Activated naive CD4-positive, alpha-beta T cell treated with anti-CD3 and anti-CD28 coated beads, Interleukin-2, amount 50 U/mL, for 72 hours (primary cell): ENCODE measurements around the gene CELA2B. TPM values are rescaled to one million over a fixed set of nuclear protein-coding genes. Genes with fewer than 3 reads are reported as not detected.
A peak's percentile ranks its signal among the peaks of the same experiment; 100 is the strongest.
"Not testable (repeated sequence)": the region's sequence is repeated elsewhere in the genome, so short reads cannot be mapped to it uniquely, and the experiment has no call there.

ENCODE experiments used
- ATAC-seq, 2 donors: fragments of 150-1000 bp; cut with Tn5 transposase; 2 replicates each; pipeline ENCODE4 v1.10.0; 2021; ENCODE audit warnings: mild to moderate bottlenecking in 2 of 2, moderate library complexity in 2 of 2
- DNase-seq, 2 donors: peaks; one replicate each; pipeline ENCODE4 v3.0.0; 2021 to 2022; ENCODE audit warnings: low spot score in 2 of 2
- H3K27ac Mint-ChIP-seq, 2 donors: one replicate each; pipeline ENCODE4 v1.8.0; 2022; ENCODE audit warnings: mild to moderate bottlenecking in 2 of 2, mixed read lengths in 2 of 2
- H3K36me3 Mint-ChIP-seq, 2 donors: one replicate each; pipeline ENCODE4 v1.8.0; 2022; ENCODE audit warnings: mixed read lengths in 2 of 2
- H3K9me3 Mint-ChIP-seq, 2 donors: one replicate each; pipeline ENCODE4 v1.8.0; 2022; ENCODE audit warnings: mixed read lengths in 2 of 2
- total RNA-seq, 2 donors: library from RNA; stranded (reverse); gene quantifications; one replicate each; pipeline ENCODE4 v1.2.3, GENCODE V29; 2022

CELA2B gene
- total RNA-seq, 2 donors from 2014 or later: not detected

- not testable (repeated sequence) for DNase-seq, H3K36me3 Mint-ChIP-seq, H3K27ac Mint-ChIP-seq, H3K9me3 Mint-ChIP-seq, ATAC-seq
Observed at GRCh38 chr1:15482455-15482854, 6.6 kb downstream of the CELA2B start.

GRCh38 chr1:15482983-15483543 is 7.2 kb downstream of the CELA2B start:
- H3K36me3 Mint-ChIP-seq, H3K9me3 Mint-ChIP-seq, H3K27ac Mint-ChIP-seq, DNase-seq, ATAC-seq: not testable (repeated sequence)

GRCh38 chr1:15483971-15484370 is 8.1 kb downstream of the CELA2B start:
- no peak for ATAC-seq
- Mint-ChIP-seq H3K9me3 (no peaks in the 10 kb centered on the region), H3K27ac (peak overlapping the region in 1 of 2 donors; percentile 29), H3K36me3 (peaks cover 0 to 1% of the 10 kb centered on the region in 2 donors)
- DNase-seq: no peak

GRCh38 chr1:15484443-15484842 is 8.5 kb downstream of the CELA2B start:
- H3K27ac Mint-ChIP-seq, H3K36me3 Mint-ChIP-seq: not testable (repeated sequence)

GRCh38 chr1:15485636-15486035 is 9.7 kb downstream of the CELA2B start:
- H3K9me3 Mint-ChIP-seq: no peaks in the 10 kb centered on the region
- peaks cover 0 to 9% of the 10 kb centered on the region in 2 donors for H3K36me3 Mint-ChIP-seq
- ATAC-seq (no peak), DNase-seq (no peak)
- no peak overlapping the region for H3K27ac Mint-ChIP-seq

More at GRCh38 chr1:15484443-15484842, 8.5 kb downstream of the CELA2B start:
- ATAC-seq, H3K9me3 Mint-ChIP-seq, DNase-seq: not testable (repeated sequence)

GRCh38 chr1:15486844-15487610 is 11.1 kb downstream of the CELA2B start:
- not testable (repeated sequence) for H3K27ac Mint-ChIP-seq, DNase-seq, H3K36me3 Mint-ChIP-seq, ATAC-seq, H3K9me3 Mint-ChIP-seq

GRCh38 chr1:15488371-15488770 is 12.5 kb downstream of the CELA2B start:
- ATAC-seq: no peak
- no peaks in the 10 kb centered on the region for H3K9me3 Mint-ChIP-seq

GRCh38 chr1:15489052-15489736 is 13.3 kb downstream of the CELA2B start:
- no peak for ATAC-seq
- Mint-ChIP-seq H3K9me3 (no peaks in the 10 kb centered on the region), H3K27ac (peak overlapping the region in 1 of 2 donors; percentile 50), H3K36me3 (peaks cover 0 to 9% of the 10 kb centered on the region in 2 donors)
- no peak for DNase-seq

More at GRCh38 chr1:15488371-15488770, 12.5 kb downstream of the CELA2B start:
- Mint-ChIP-seq H3K36me3 (peaks cover 0 to 9% of the 10 kb centered on the region in 2 donors), H3K27ac (no peak overlapping the region)
- DNase-seq: no peak

- peak; percentile 72 to 73 for ATAC-seq
Observed at GRCh38 chr1:15491010-15491409, 15.1 kb downstream of the CELA2B start.

GRCh38 chr1:15492596-15492995 is 16.7 kb downstream of the CELA2B start:
- peaks cover 0 to 13% of the 10 kb centered on the region in 2 donors for H3K36me3 Mint-ChIP-seq
- no peaks in the 10 kb centered on the region for H3K9me3 Mint-ChIP-seq
- ATAC-seq: no peak

More at GRCh38 chr1:15491010-15491409, 15.1 kb downstream of the CELA2B start:
- not testable (repeated sequence) for H3K9me3 Mint-ChIP-seq, H3K27ac Mint-ChIP-seq, DNase-seq
- H3K36me3 Mint-ChIP-seq: peaks cover 0 to 13% of the 10 kb centered on the region in 2 donors

GRCh38 chr1:15493869-15494390 is 18.0 kb downstream of the CELA2B start:
- no peak overlapping the region for H3K27ac Mint-ChIP-seq
- H3K9me3 Mint-ChIP-seq: no peaks in the 10 kb centered on the region
- H3K36me3 Mint-ChIP-seq: peaks cover 0 to 12% of the 10 kb centered on the region in 2 donors
- DNase-seq (no peak), ATAC-seq (no peak)

More at GRCh38 chr1:15492596-15492995, 16.7 kb downstream of the CELA2B start:
- no peak overlapping the region for H3K27ac Mint-ChIP-seq
- DNase-seq: no peak

GRCh38 chr1:15500184-15501178 is 24.6 kb downstream of the CELA2B start:
- Mint-ChIP-seq H3K36me3 (no peaks in the 10 kb centered on the region), H3K9me3 (no peaks in the 10 kb centered on the region), H3K27ac (no peak overlapping the region)
- no peak for ATAC-seq
- no peak for DNase-seq

GRCh38 chr1:15501208-15502032 is 25.5 kb downstream of the CELA2B start:
- no peaks in the 10 kb centered on the region for H3K36me3 Mint-ChIP-seq
- ATAC-seq (peak; percentile 49 to 66), DNase-seq (peak in 1 of 2 donors; percentile 73)
- H3K9me3 Mint-ChIP-seq: no peaks in the 10 kb centered on the region
- peak overlapping the region; percentile 58 to 79 for H3K27ac Mint-ChIP-seq

- Mint-ChIP-seq H3K36me3 (no peaks in the 10 kb centered on the region), H3K9me3 (no peaks in the 10 kb centered on the region), H3K27ac (no peak overlapping the region)
- no peak for DNase-seq
- no peak for ATAC-seq
Observed at GRCh38 chr1:15504436-15504835, 28.5 kb downstream of the CELA2B start.

GRCh38 chr1:15506831-15507230 is 30.9 kb downstream of the CELA2B start:
- H3K27ac Mint-ChIP-seq: no peak overlapping the region

More at GRCh38 chr1:15506831-15507230, 30.9 kb downstream of the CELA2B start:
- DNase-seq (no peak), ATAC-seq (no peak)
- no peaks in the 10 kb centered on the region for H3K36me3 Mint-ChIP-seq
- no peaks in the 10 kb centered on the region for H3K9me3 Mint-ChIP-seq
